ENCODE measurements around the gene DIO3.
"Not testable (repeated sequence)": the region's sequence is repeated elsewhere in the genome, so short reads cannot be mapped to it uniquely, and the experiment has no call there.

Gene DIO3

DNA sequence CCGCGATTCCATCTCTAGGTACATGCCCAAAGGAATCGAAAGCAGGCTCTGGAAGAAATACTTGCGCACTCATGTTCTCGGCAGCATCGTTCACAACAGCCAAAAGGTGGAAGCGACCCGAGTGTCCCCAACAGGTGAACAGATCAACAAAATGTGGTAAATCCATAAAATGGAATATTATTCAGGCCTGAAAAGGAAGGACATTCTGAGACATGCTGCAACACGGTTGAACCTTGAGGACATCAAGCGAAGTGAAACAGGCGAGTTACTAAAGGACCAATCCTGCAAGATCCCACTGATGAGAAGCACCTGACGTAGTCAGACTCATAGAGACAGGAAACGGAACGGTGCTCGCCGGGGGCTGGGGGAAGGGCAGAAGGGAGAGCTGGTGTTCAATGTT lies 17.5 kb upstream of the DIO3 start:
- no peak for DNase-seq

DNA sequence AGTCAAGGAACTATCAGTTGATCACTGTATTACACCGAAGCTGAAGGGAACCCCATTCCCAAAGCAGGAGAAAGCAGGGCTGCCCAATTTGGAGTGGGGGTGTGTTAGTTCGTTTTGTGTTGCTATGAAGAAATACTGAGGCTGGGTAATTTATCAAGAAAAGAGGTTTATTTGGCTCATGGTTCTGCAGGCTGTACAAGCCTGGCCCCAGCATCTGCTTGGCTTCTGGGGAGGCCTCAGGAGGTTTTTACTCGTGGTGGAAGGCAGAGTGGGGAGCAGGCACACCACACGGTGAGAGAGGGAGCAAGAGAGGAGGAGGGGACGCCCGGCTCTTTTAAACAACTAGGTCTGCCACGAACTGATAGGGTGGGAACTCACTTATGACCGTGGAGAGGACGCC lies 16.7 kb upstream of the DIO3 start:
- no peak for DNase-seq

DNA sequence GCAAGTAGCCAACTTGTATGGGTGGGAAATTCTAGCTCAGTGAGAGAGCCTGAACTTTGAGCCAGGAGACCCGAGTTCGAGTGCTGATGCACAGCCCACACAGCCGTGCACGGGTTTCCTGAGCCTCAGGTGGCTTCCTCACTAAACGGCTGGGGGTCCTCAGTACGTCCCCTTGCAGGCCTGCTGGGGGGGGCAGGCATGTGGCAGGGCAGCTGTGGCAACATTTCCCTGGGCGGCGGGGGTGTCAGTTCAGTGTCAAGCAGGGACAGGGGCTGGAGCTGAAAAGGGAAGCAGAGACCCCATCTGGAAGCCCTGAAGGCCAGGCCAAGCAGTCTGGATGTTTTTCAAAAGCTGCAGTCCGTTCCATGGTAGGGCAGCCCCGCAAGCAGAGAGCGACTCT lies 14.6 kb upstream of the DIO3 start:
- no peak for DNase-seq

DNA sequence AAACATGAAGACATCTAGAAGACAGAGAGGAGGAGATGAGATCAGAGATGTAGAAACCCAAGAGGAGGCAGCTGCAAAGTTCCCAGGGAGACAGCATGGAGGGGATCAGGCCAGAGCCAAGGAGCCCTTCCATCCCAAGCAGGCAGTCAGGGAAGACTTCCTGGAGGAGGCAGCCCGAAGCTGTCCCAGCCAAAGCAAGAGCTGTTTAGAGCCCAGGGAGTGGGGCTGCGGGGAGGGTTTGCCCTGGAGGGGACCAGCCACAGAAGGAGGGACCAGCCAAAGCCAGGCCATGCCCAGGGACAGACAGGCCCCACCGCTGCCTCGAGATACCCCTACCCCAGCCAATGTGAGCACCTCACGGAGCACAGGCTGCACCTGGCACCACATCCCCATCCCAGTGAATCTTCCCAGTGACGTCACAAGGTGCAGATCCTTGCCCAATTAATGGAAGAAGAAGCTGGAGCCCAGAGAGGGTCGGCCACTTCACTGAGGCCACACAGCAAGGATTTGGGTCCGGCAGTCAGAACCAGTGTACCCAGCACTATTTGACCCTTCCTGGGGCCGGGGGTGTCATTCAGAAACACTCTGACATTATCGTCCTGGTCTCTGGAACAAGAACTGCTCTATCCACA lies 14.1 kb upstream of the DIO3 start:
- DNase-seq = no peak

DNA sequence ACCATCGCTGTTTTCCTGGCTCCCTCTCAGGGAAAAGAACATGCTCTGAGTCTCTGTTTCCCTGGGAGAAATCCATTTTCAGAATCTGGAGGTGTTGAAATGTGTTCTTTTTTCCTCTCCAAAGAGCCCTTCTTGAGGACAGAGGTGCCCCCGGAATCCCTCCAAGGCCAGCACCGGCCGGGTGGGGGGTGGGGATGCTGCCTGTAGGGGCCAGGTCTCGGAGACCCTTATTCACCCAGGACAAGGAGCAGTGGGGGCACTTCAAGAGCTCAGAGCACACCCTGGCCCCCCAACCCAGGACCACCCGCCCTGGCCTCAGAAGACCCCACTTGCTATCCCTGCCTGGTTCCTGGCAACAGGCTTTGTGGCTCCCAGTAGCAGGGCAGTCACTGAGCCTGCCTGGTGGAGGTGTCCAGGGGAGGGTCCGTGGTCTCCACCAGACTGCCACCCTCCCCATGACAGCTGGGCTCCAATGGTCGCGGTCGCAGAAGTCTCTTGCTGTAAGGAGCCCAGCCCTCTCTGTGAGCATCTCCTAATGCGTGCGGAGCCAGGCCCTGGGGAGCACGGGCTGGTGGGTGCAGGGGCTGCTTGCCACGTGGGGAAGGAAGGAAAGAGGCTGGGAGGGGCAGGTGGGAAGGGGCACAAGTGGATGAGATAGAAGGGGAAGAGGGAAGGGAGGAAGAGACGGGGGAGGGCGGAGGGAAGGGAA lies 13.2 kb upstream of the DIO3 start:
- no peak for DNase-seq

DNA sequence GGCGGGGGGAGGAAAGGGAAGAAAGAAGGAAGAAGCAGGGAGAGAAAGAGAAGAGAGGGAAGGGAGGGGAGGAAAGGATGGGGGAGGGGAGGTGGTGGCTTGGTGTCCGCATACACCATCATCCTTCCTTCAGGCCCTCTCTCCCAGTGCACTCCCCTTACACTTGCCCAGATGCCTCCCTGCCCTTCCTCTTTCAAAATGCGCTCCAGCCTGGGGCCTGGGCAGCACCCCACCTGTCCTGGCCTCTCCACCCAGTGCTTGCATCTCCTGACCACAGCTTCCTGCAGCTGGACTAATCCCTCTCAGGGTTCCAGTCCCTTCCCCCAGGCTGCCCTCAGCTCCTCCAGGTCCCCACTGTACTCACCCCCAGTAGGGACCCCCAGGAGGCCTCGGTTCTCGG lies 12.6 kb upstream of the DIO3 start:
- DNase-seq = no peak

DNA sequence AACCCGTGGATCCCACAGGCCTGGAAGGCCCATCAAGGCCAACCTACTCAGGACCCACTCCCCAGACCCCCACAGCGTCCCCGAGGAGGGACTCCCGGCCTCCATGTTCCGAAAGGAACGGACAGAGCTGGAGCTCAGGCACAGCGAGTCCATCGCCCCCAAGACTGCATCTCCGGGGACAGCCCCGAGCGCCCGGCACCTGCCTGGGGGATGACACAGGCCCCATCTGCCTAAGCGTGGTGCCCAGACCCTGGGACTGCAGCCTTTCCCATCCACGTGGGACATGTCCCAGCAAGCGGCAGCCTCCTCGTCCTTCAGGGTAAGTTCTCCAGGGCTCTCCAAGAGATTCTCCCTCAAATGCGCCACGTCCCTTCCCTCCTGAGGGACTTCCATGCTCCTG lies 12.1 kb upstream of the DIO3 start:
- DNase-seq = no peak

DNA sequence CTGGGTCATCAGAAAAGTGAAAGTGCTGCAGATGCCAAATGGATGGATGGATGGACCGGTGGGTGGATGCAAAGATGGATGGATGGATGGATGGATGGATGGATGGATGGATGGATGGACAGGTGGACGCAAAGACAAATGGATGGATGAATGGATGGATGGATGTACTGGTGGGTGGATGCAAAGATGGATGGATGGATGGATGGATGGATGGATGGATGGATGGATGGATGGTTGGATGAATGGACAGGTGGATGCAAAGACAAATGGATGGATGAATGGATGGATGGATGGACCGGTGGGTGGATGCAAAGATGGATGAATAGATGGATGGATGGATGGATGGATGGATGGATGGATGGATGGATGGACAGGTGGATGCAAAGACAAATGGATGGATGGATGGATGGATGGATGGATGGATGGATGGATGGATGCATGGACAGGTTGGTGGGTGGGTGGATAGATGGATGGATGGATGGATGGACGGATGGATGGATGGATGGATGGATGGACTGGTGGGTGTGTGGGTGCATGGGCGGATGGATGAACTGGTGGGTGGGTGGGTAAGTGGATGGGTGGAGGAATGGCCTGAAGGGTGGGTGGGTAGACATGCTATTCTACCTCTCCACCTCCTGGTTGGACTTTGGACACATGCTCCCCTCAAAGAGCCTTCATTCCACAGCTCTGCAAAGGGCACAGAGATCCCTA lies 10.9 kb upstream of the DIO3 start:
- DNase-seq = not testable (repeated sequence)

DNA sequence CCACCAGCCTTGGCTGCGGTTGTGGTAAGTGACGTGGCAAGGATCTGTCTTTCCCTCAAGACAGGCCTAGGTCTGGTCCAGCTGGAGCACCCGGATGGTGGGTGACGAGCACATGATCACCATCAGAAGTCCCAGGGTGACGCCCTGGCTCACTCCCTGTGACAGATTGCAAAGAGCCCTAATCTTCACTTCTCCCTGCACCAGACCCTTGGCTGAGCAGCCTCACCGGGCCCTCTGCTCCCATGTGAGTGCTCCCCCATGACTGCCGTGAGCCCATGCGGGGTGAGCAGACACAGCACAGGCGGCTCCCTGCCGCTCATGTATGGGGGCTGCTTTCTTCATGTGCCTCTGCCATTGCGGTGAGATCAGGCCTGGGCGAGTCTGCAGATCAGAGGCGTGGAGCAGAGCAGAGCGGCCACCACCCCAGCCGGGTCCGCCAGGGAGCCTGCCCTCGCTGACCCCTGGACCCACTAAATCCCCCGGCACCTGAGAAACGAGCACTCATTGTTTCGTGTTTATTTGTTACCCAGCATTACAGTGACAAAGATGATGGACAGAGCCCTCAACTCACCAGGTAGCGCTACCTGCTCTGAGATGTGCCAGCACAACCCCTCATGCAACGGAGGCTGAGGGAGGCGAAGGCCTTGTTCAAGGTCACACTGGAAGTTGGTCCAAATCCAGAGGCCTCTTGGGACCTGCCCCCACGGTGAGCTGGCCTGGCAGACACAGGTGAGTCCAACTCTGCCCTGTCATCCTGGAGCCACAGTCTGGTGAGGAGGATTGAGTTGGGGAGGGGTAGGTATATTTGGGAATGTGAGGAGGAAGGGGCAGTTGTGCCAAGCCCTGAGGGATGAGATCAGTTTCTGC lies 9.3 kb upstream of the DIO3 start:
- DNase-seq = no peak

DNA sequence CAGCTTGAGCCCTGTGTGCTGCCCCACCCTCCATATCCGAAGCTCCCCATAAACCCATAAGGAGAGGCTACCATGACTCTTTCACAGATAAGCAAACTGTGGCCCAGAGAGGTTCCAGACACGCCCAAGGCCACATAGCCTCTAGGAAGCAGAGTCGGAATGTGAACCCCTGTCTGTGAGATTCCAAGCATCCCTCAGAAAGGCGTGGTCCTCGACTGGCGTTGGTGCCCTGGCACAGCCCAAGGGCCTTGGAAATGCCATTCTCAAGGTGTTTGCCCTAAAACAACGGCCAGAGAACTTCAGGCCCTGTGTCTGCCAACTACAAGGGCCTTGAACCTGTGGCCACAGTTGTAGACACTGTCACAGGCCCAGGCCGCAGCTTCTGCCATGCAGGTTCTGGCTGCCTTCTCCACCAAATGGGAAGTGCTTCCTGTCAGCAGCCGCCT lies 8.5 kb upstream of the DIO3 start:
- DNase-seq = no peak

DNA sequence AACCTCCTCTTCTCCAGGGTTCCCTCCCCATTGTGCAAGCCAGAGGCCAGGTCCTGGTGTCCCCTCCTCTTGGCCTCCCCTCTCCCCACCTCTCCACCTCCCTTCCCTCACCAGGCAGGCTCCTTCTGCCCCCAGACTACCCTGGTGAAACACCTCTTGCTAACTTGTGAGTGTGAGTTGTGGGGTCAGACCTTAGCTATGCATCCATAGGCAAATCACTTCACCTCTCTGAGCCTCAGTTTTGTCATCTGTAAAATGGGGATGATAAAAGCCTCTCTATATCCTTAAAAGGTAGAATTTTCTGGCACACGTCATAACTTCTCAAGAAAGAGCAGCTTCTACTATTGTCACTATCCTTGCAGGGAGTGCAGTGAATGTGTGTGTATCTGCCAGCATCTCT lies 7.9 kb upstream of the DIO3 start:
- DNase-seq = no peak

DNA sequence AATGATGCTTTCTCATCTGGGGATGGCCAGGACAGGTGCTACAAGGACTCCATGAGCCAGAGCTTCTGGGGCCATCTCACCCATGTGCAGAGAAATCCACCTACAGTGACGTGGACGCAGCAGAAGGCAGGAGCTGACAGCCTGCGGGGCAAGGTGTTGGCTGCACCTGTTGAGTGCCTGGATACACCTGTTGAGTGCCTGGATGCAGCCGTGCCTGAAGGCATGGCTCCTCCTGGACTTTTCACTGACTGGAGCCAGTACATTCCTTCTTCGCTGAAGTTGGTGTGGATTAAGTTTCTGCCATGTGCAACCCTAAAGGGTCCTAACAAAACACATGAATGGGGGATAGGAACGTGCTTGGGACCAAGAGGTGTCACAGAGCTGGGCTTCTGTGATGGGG lies 7.4 kb upstream of the DIO3 start:
- DNase-seq = no peak

DNA sequence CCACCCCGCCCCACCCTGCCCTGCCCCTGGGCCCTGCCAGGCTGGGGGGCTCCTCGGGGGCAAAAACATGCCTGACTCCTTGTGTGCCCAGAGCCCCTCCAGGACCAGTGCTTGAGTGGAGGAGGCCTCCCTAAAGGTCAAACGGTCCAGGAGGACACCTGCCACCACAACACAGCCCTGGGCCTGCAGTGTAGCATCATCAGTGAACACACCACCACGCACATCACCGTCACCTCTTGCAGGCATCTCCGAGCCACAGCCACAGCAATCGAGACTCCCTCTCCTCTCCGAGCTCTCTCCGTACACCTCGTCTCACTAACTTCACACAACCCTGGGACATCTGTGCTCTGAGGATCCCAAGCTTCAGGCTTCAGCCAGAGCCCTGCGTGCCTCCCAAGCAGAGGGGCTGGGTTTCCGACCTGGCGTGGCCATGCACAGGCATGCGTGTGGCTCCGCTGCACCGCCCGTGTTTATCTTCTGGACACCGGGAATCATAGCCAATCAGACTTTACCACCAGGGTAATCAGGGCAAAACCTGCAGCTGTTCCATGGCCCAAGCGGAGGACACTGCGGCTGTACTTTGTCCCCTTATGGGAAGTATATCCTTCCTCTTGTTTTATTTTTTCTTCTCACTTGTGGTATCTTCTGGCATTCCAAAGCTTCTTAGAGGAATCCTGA lies 6.2 kb upstream of the DIO3 start:
- no peak for DNase-seq

DNA sequence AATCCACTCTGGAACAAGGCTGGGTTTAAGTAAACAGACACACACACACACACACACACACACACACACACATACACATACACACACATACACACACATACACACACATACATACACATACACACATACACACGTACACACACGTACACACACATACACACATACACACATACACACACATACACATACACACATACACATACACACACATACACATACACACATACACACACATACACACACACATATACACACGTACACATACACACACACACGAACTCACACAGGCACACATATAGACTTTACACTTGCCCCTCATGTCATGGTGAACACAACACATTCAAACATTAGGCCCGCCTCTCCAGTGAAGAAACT lies 5.6 kb upstream of the DIO3 start:
- not testable (repeated sequence) for DNase-seq

DNA sequence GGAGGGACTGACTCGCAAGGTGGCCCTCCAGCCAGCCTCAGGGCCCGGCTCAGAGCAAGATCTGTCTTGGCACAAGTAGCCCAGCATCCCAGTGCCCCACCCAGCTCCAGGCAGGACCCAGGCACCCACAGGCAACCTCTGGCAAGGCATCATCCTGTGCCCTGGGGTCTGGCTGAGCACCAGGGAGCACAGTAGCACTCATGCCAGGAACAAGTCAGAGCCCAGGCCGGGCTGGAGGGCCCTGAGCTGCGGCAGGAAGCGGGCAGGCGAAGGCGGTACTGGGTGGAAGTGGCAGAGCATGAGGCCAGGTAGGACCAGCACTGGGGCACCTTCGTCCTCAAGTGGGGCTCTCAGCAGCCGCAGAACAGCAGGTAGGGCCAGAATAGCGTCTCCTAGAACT lies 5.2 kb upstream of the DIO3 start:
- DNase-seq = no peak

DNA sequence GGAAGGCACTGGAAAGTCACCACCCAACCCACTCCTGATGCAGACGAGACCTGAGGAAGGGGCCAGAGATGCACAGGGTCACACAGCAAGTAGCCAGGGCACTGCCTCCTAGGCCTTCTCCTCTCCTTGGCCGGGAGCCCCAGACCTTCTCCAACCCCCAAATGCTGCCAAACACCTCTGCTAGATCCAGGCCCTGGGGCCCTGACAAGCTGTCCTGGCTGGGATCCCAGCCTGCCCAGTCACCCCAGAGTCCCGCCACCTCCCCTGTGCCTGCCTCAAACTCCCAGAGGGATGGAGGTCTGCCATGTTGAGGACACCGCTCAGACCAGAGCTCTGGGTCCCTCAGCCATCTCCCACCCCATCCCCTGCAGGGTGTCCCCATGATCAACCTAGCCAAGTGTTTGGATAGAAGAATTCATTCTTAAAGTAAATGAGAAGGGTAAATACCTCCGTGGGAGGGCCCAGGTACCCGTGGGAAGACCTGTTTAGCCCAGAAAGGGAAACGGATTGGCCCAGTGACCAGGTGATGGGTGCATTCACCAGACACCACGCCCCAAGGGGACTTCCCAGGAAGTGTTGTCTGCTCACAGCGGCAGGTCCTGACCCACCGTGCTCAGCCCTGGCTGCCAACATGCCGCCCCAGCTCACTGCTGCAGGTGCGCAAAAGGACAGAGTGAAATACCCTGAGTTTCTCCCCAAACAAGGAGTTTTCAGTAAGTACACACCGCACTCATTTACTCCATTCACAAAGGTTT lies 4.6 kb upstream of the DIO3 start:
- DNase-seq = no peak

DNA sequence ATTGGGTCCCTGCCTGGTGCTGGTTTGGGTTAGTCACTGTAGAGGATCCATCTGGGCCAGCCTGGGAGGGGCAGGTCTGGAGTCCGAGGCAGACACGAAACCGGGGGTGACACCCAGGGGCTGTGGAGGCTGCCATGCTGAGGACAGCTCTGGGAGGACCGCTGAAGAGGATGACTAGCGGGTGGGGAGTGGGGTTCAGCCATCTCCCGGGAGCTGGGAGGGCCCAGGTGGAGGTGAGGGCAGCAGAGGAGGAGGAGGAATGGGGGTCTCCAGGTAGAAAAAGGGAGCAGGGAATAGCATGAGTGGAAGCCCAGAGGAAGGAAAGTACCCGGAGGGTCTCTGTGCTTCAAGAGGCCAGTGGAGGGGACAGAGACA lies 4.0 kb upstream of the DIO3 start:
- DNase-seq = no peak

DNA sequence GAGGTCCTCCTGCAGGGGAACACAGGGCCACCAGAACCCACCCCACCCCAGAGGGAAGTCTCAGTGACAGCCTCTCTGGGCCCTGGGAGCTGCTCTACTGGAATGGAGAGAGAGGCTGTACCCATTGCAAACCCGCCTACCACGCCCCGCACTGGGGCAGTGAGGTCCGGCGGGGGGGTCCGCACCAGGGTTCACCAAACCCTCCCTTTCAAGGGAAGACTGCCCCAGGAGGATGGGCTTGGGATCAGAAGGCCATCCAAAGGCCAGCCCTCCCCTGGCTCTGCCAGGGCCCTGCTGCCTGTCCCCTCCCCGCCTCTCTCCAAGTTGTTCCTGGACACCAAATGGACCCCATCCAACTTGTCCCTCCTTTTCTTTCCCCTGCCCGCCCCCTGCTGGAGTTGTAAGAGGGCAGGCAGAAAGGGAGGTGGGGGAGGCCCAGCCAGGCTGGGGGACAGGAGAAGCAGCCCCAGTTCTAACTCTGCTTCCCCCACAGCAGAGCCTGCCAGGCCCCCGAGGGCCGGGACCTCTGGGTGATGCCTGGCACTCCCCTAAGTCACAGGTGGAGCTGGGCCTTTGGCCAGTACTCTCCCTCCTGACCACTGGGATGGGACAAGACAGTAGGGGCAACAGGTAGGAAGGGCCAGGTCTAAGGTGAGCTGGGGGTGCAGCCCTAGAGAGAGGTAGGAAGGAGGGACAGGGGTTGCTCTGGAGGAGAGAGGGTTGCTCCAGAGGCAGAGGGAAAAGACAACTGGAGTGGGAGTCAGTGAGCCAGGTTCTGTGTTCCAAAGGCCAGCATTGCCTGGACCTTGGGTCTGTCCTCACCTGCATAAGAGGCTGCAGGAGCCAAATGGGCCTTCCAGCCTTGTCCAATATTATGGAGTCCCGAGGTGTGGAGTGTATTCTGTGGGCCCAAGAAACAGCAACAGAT lies 3.2 kb upstream of the DIO3 start:
- DNase-seq = no peak

DNA sequence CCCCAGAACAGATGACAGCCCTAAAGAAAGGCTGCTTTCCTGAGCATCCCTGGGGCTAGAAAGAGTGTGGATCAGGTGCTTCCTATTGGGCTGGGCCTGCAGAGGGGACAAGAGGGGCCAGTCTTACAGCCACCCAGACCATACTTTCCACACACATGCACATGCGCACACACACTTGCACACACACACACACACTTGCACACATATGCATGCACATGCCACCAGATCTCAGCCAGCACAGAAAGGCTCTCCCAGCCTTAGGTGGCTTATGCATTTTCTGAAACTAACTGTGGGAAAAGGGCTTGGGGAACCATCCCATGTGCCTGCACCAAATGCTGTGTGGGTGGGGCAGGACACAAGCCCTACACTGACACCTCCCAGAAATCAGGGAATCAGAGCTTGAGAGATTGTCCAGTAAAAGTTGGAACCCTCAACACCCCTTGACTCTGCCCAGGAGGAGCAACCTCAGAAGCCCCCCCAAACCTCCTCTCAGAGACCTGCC lies 2.5 kb upstream of the DIO3 start:
- DNase-seq = no peak

DNA sequence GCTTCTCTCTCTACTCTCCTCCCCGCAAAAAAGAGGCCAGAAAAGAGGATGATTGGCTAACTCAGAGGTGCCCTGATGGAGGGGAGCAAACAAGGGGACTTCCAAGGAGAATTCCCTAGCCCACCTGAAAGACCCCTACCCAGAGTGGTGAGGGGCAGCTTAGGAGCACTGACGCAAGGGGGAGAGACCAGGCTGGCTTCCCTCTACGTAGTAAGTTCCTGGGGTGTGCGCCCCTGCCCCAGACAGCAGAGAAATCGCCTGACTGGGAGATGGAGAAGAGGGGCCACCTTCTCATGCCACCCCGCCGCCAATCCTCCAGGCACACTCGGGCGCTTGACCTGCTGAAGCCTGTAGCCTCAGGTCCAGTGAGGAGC lies 2.1 kb upstream of the DIO3 start:
- DNase-seq = no peak

All from activated effector memory CD4-positive, alpha-beta T cell treated with anti-CD3 and anti-CD28 coated beads, Interleukin-2, amount 50 U/mL, for 16 hours (primary cell).